Astrocyte of the spinal cord (primary cell): Measurements from ENCODE around the gene HSD17B10.
A peak's percentile ranks its signal among the peaks of the same experiment; 100 is the strongest.

Source experiments
- DNase-seq: peaks from one replicate; pipeline ENCODE4 v3.0.0; 2011; ENCODE audit warnings: low read depth, low spot score
- H3K4me3 ChIP-seq: 2 replicates; pipeline ENCODE4 v1.5.1; 2011; ENCODE audit warnings: low read depth, mild to moderate bottlenecking, low read length, moderate library complexity
- in situ Hi-C: cut with HindIII; loops from 2 replicates; pipeline ENCODE4 v1.10.0; 2017; ENCODE audit warnings: low sequenced_read_pairs
- TF ChIP-seq, protein P1 (sequence below): IDR thresholded peaks from 2 replicates; pipeline ENCODE4 v1.5.1; 2012; ENCODE audit warnings: low read depth, mild to moderate bottlenecking, low read length, inconsistent platforms

Gene HSD17B10

DNA sequence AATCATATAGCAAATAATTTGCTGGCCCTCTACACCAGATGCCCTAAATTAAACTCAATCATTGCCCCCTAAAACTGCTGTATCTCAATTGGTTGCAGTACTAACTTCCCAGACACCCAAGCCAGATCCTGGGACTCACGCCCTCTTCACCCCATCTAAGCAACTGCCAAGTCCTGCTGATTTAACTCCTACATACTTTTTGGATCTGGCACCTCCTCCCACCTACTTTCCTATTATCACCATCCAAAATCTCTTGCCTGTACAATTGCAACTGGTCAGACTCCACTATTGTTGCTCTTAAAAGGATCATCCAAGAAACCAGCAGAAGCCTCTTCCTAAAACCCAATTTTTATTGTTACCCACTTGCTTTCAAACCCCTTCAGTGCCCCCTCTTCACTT is 4.7 kb upstream of the HSD17B10 start:
- in situ Hi-C loops: no loop called here
- no peak overlapping the region for H3K4me3 ChIP-seq
- DNase-seq: no peak
- TF ChIP-seq, protein P1, sequence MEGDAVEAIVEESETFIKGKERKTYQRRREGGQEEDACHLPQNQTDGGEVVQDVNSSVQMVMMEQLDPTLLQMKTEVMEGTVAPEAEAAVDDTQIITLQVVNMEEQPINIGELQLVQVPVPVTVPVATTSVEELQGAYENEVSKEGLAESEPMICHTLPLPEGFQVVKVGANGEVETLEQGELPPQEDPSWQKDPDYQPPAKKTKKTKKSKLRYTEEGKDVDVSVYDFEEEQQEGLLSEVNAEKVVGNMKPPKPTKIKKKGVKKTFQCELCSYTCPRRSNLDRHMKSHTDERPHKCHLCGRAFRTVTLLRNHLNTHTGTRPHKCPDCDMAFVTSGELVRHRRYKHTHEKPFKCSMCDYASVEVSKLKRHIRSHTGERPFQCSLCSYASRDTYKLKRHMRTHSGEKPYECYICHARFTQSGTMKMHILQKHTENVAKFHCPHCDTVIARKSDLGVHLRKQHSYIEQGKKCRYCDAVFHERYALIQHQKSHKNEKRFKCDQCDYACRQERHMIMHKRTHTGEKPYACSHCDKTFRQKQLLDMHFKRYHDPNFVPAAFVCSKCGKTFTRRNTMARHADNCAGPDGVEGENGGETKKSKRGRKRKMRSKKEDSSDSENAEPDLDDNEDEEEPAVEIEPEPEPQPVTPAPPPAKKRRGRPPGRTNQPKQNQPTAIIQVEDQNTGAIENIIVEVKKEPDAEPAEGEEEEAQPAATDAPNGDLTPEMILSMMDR: no peak

DNA sequence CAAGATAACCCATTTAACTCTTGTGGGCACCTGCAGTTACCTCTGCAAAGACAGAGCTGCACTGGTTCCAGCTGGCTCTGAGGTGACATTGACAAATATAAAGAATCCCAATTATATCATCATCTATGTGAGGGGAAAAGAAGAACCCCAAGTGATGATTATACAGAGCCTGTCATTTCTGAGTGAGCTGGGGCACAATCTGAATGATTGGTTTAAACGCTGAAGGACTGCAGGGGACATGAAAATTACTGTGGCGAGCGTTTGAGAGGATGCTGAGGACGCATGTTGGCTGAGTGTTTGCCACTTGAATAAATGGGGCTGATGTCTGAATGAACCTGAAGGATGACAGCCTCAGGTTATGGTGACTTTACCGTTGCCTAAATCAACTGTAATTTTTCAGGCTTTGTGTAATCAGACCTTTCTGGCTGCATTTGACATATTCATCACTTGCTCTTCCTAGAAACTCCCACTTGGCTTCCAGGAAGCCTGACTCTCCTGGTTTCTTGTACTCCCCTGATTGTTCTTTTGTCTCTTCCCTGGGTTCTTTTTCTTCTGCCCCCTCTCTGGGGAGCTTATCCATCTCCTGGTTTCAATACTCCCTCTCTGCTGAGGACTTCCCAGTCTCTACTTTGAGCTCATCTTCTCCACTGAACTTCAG is 4.1 kb upstream of the HSD17B10 start:
- no peak for DNase-seq
- in situ Hi-C loops: no loop called here
- H3K4me3 ChIP-seq: no peak overlapping the region
- TF ChIP-seq, protein P1: no peak

DNA sequence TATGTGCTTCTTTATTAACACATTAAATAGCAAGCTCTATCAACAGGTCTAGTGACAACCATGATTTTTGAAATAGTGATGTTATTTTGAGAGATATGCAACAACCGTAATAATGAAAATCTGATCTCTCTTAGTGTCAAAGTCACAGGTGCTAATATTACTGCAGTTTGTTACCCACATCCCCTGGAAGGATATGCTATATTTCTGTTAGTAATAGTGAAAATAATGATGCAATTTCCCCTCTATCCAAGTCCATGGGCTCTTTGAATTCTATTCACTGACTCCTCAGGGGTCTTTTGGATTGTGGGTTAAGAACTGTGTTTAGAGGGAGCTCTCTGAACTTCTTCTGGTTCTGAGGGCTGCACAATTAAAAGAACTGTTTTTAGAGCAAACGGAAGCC is 3.0 kb upstream of the HSD17B10 start:
- H3K4me3 ChIP-seq: no peak overlapping the region
- TF ChIP-seq, protein P1: no peak
- in situ Hi-C loops: no loop called here
- no peak for DNase-seq

DNA sequence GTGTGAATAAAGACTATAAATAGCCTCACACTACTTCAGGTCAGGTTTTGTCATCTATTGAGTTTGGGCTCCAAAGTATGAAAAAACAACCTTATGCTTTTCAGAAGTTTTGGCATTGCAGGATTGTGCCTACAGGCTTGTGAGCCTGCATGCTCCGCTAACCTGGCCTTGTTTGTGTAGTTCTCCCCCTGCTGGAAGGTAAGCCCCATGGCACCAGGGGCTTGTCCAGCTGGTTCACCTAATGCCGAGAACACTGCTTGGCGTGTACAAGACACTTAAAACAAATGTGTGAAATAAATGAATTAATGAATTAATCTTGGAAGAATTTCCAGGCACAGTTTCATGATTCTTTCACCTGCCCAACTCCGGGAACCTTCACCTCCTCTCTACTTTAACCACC is 1.8 kb upstream of the HSD17B10 start:
- TF ChIP-seq, protein P1: peak; percentile 95
- in situ Hi-C loops: no loop called here
- H3K4me3 ChIP-seq: no peak overlapping the region
- peak; percentile 71 for DNase-seq

DNA sequence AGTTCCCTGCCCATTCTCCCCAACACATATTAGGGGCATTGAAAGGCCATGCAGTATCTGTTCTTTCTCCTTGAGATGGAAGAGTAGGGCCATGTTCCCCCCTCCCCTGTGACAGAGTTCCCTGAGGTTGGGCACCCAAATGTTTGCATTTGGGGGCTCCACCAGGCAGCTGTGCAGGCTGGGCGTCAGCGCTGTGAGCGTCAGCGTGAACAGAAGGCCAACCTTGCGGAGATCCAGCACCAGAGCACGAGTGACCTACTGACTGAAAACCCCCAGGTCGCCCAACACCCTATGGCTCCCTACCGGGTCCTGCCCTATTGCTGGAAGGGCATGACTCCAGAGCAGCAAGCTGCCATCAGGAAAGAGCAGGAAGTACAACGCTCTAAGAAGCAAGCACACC is 3.9 kb downstream of the HSD17B10 start:
- in situ Hi-C loops: no loop called here
- no peak for DNase-seq
- H3K4me3 ChIP-seq: no peak overlapping the region
- TF ChIP-seq, protein P1: no peak

DNA sequence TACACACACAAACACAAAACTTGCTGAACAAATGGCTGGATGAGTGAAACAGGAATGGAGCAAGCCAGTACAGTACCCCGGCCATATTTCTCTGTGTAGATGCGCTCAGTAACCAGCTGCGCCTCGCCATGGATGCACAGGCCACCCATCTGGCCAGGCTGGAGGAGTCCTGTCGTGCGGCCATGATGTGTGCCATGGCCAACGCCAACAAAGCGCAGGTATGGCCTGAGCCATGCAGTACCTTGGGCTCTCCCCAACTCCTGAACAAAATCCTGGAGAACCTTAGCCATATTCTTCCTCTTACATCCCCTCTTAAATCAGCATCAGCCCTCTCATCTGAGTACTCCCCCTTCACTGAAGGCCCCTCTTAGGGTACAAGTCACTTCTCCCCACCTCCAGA is 4.4 kb downstream of the HSD17B10 start:
- TF ChIP-seq, protein P1: no peak
- in situ Hi-C loops: no loop called here
- H3K4me3 ChIP-seq: no peak overlapping the region
- DNase-seq: no peak
